SK-N-SH (cell line): Measurements from ENCODE around the gene SLC22A2. TPM values are rescaled to one million over a fixed set of nuclear protein-coding genes. Genes with fewer than 3 reads are reported as not detected.

Experiments
- CTCF ChIA-PET: fragments of 300-600, 350-600 bp; formaldehyde crosslinking; extraction: SDS; loops from one replicate; lab custom pipeline; 2021; lab: Yijun Ruan, JAX
- POLR2A ChIA-PET: fragments of 350-600 bp; sonication (Branson Sonifier 250); formaldehyde crosslinking; extraction: SDS; loops from one replicate; lab custom pipeline; 2020; ENCODE audit warnings: antibody characterized with exemption, inconsistent platforms; lab: Yijun Ruan, JAX
- DNase-seq: peaks from one replicate; pipeline ENCODE4 v3.0.0; 2012
- H2AFZ ChIP-seq: fragments of 200-600 bp; sonication (generic); 2 replicates; pipeline ENCODE4 v1.8.1; 2016; ENCODE audit warnings: antibody characterized with exemption, mild to moderate bottlenecking, low read depth
- H3F3A ChIP-seq: fragments of 200-600 bp; sonication (generic); replicated peaks from 2 replicates; pipeline ENCODE3; 2016; ENCODE audit warnings: antibody characterized with exemption, mild to moderate bottlenecking; ENCODE audit not compliant: insufficient read depth
- H3K27ac ChIP-seq, 2 experiments: fragments of 200-500 bp in 1 of 2; fragments of 200-600 bp in 1 of 2; sonication (Bioruptor generic) in 1 of 2; sonication (generic), shearing (Covaris generic) in 1 of 2; 2 replicates each; pipeline versions ENCODE4 v1.5.1 to v1.6.1; 2014 to 2016; ENCODE audit warnings: low read depth in 2 of 2, inconsistent platforms in 1 of 2, low read length in 1 of 2, mild to moderate bottlenecking in 1 of 2, mixed read lengths in 1 of 2
- H3K27me3 ChIP-seq: fragments of 200-600 bp; sonication (generic), shearing (Covaris generic); 2 replicates; pipeline ENCODE4 v1.6.1; 2016; ENCODE audit warnings: mixed run types; ENCODE audit not compliant: insufficient read depth
- H3K36me3 ChIP-seq, 2 experiments: fragments of 200-500 bp in 1 of 2; fragments of 200-600 bp in 1 of 2; sonication (Bioruptor generic) in 1 of 2; sonication (generic) in 1 of 2; replicated peaks in 1 of 2; 2 replicates each; pipeline versions ENCODE3 to v1.5.1; 2014 to 2016; ENCODE audit warnings: low read length in 1 of 2, mild to moderate bottlenecking in 1 of 2; ENCODE audit not compliant: insufficient read depth in 2 of 2, control insufficient read depth in 1 of 2
- H3K4me1 ChIP-seq, 2 experiments: fragments of 200-500 bp in 1 of 2; fragments of 200-600 bp in 1 of 2; sonication (Bioruptor generic) in 1 of 2; sonication (generic), shearing (Covaris generic) in 1 of 2; 2 replicates each; pipeline versions ENCODE4 v1.5.1 to v1.6.1; 2014 to 2016; ENCODE audit warnings: low read depth in 1 of 2, low read length in 1 of 2, mixed run types in 1 of 2; ENCODE audit not compliant: insufficient read depth in 2 of 2, control insufficient read depth in 1 of 2
- H3K4me2 ChIP-seq: fragments of 200-600 bp; sonication (generic), shearing (Covaris generic); 2 replicates; pipeline ENCODE4 v1.6.1; 2017; ENCODE audit warnings: mixed run types
- H3K4me3 ChIP-seq, 2 experiments: fragments of 200-500 bp in 1 of 2; fragments of 200-600 bp in 1 of 2; sonication (Bioruptor generic) in 1 of 2; sonication (generic), shearing (Covaris generic) in 1 of 2; 2 replicates each; pipeline versions ENCODE4 v1.5.1 to v1.8.1; 2014 to 2016; ENCODE audit warnings: low read depth in 2 of 2, inconsistent platforms in 1 of 2, low read length in 1 of 2, mild to moderate bottlenecking in 1 of 2, mixed read lengths in 1 of 2, moderate library complexity in 1 of 2
- H3K79me2 ChIP-seq: fragments of 200-600 bp; sonication (generic); 2 replicates; pipeline ENCODE4 v1.8.1; 2017; ENCODE audit warnings: mild to moderate bottlenecking; ENCODE audit not compliant: insufficient read depth
- H3K9ac ChIP-seq: fragments of 200-600 bp; sonication (generic); 2 replicates; pipeline ENCODE4 v1.6.1; 2017; ENCODE audit warnings: mixed run types
- H3K9me2 ChIP-seq: fragments of 200-600 bp; sonication (generic); 2 replicates; pipeline ENCODE4 v1.6.1; 2017; ENCODE audit warnings: mixed run types
- H3K9me3 ChIP-seq: fragments of 200-600 bp; sonication (generic); 2 replicates; pipeline ENCODE4 v1.6.1; 2017; ENCODE audit warnings: mixed run types, mild to moderate bottlenecking, moderate library complexity
- H4K20me1 ChIP-seq: fragments of 200-600 bp; sonication (generic); 2 replicates; pipeline ENCODE4 v1.6.1; 2017; ENCODE audit warnings: mild to moderate bottlenecking, mixed run types; ENCODE audit not compliant: insufficient read depth
- MAX ChIP-seq: IDR thresholded peaks from 2 replicates; pipeline ENCODE4 v1.4.0; 2012; ENCODE audit warnings: low read depth
- MXI1 ChIP-seq: IDR thresholded peaks from 2 replicates; pipeline ENCODE4 v1.6.1; 2012; ENCODE audit warnings: mild to moderate bottlenecking, low read depth, low read length, improper control_type of control experiment
- NRF1 ChIP-seq: IDR thresholded peaks from 2 replicates; pipeline ENCODE4 v1.6.1; 2012; ENCODE audit warnings: low read depth, mild to moderate bottlenecking, low read length
- RAD21 ChIP-seq: IDR thresholded peaks from 2 replicates; pipeline ENCODE4 v1.6.1; 2012; ENCODE audit warnings: mild to moderate bottlenecking, low read length
- RFX5 ChIP-seq: IDR thresholded peaks from 2 replicates; pipeline ENCODE4 v1.6.1; 2012; ENCODE audit warnings: mild to moderate bottlenecking, improper control_type of control experiment, low read length
- TEAD4 ChIP-seq: IDR thresholded peaks from 2 replicates; pipeline ENCODE4 v1.4.0; 2012; ENCODE audit warnings: mild to moderate bottlenecking, borderline replicate concordance; ENCODE audit not compliant: insufficient read depth
- WGBS: methylation state at CpG from one replicate; pipeline ENCODE4 v1.1.6; 2017; ENCODE audit warnings: low lambda C conversion rate; 5-methylcytosine and 5-hydroxymethylcytosine counted together
- polyA plus RNA-seq, 3 experiments: library from polyadenylated mRNA; depleted of rRNA; stranded (reverse); fragments of >200 nt; gene quantifications; 2 replicates each; pipeline ENCODE4 v1.2.3, GENCODE V29; 2012
- TF ChIP-seq, protein P1 (sequence below): IDR thresholded peaks from 2 replicates; pipeline ENCODE4 v1.6.1; 2012; ENCODE audit warnings: mild to moderate bottlenecking, low read depth, low read length, moderate library complexity
- TF ChIP-seq, protein P2 (sequence below): fragments of 150-350 bp; IDR thresholded peaks from 2 replicates; pipeline ENCODE4 v1.6.1; 2017; ENCODE audit warnings: antibody characterized with exemption, low read length, low read depth, borderline replicate concordance

The SLC22A2 gene
- polyA plus RNA-seq, 1 of the 3 experiments (the other 2 are of a cell fraction): not detected

- Histone ChIP-seq H3K4me2 (no peak overlapping the region), H3K4me3 (no peak overlapping the region; a peak in 1 of 4 replicates), H3K27ac (no peak overlapping the region), H3K36me3 (no peaks in the 10 kb centered on the region), H3K27me3 (peaks cover 24% of the 10 kb centered on the region; the same call in 1 of the 2 replicates), H3K79me2 (no peaks in the 10 kb centered on the region), H3K9me2 (no peaks in the 10 kb centered on the region), H3K9ac (no peak overlapping the region), H3F3A (no peaks in the 10 kb centered on the region), H4K20me1 (no peaks in the 10 kb centered on the region), H3K4me1 (no peaks in the 10 kb centered on the region), H3K9me3 (no peaks in the 10 kb centered on the region), H2AFZ (no peak overlapping the region)
- POLR2A ChIA-PET: no interaction called here
- 20% methylated on average over 2 of the region's 5 CpGs for WGBS
- CTCF ChIA-PET: interaction anchor here (0.8 kb wide), 1 partner anchor 1129 kb away, joined by 3 read pairs; no protein-coding TSS in a partner anchor
- no peak for DNase-seq
- TF ChIP-seq, protein P1, sequence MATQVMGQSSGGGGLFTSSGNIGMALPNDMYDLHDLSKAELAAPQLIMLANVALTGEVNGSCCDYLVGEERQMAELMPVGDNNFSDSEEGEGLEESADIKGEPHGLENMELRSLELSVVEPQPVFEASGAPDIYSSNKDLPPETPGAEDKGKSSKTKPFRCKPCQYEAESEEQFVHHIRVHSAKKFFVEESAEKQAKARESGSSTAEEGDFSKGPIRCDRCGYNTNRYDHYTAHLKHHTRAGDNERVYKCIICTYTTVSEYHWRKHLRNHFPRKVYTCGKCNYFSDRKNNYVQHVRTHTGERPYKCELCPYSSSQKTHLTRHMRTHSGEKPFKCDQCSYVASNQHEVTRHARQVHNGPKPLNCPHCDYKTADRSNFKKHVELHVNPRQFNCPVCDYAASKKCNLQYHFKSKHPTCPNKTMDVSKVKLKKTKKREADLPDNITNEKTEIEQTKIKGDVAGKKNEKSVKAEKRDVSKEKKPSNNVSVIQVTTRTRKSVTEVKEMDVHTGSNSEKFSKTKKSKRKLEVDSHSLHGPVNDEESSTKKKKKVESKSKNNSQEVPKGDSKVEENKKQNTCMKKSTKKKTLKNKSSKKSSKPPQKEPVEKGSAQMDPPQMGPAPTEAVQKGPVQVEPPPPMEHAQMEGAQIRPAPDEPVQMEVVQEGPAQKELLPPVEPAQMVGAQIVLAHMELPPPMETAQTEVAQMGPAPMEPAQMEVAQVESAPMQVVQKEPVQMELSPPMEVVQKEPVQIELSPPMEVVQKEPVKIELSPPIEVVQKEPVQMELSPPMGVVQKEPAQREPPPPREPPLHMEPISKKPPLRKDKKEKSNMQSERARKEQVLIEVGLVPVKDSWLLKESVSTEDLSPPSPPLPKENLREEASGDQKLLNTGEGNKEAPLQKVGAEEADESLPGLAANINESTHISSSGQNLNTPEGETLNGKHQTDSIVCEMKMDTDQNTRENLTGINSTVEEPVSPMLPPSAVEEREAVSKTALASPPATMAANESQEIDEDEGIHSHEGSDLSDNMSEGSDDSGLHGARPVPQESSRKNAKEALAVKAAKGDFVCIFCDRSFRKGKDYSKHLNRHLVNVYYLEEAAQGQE: no peak
- no peak for TF ChIP-seq TEAD4
- TF ChIP-seq, protein P2, sequence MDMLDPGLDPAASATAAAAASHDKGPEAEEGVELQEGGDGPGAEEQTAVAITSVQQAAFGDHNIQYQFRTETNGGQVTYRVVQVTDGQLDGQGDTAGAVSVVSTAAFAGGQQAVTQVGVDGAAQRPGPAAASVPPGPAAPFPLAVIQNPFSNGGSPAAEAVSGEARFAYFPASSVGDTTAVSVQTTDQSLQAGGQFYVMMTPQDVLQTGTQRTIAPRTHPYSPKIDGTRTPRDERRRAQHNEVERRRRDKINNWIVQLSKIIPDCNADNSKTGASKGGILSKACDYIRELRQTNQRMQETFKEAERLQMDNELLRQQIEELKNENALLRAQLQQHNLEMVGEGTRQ: no peak
- TF ChIP-seq NRF1: no peak
- no peak for TF ChIP-seq RFX5
- no peak for TF ChIP-seq RAD21
These were observed 18.5 kb upstream of the SLC22A2 start for GRCh38 chr6:160277144-160277543.

GRCh38 chr6:160276126-160276525 is 17.5 kb upstream of the SLC22A2 start:
- Histone ChIP-seq H3F3A (no peaks in the 10 kb centered on the region), H3K27ac (no peak overlapping the region), H4K20me1 (no peaks in the 10 kb centered on the region), H2AFZ (no peak overlapping the region), H3K27me3 (peaks cover 28% of the 10 kb centered on the region; the same call in 1 of the 2 replicates), H3K79me2 (no peaks in the 10 kb centered on the region)
- POLR2A ChIA-PET: no interaction called here
- no peak for DNase-seq
- TF ChIP-seq MAX (no peak), MXI1 (no peak)
- TF ChIP-seq, all 33 proteins: peak for 0
- CTCF ChIA-PET: no interaction called here
- WGBS: 0% methylated on average over 4 of the region's 4 CpGs
- no peak overlapping the region for H3K4me3 ChIP-seq
- H3K4me2 ChIP-seq: no peak overlapping the region
- no peaks in the 10 kb centered on the region for H3K9me2 ChIP-seq
- no peaks in the 10 kb centered on the region for H3K9me3 ChIP-seq
- no peaks in the 10 kb centered on the region for H3K36me3 ChIP-seq
- no peaks in the 10 kb centered on the region for H3K4me1 ChIP-seq
- H3K9ac ChIP-seq: no peak overlapping the region
